Measurements from ENCODE around the gene PDCD1. TPM values are rescaled to one million over a fixed set of nuclear protein-coding genes. Genes with fewer than 3 reads are reported as not detected.

Gene PDCD1
- total and polyA plus RNA-seq, 2 of the 8 experiments (the other 6 are each of a cell fraction or from before 2014, with no cell fraction given): 0.48 to 1.1 TPM

GRCh38 chr2:241884951-241885290, 26.2 kb upstream of the PDCD1 start:
- Histone ChIP-seq H4K5ac (ENCODE audit: insufficient read length, low read depth, low read length) (no peak overlapping the region), H3K14ac (ENCODE audit: insufficient read length) (no peak overlapping the region), H3K36me3 (ENCODE audit: control insufficient read depth in 2 of 4, insufficient read depth in 4 of 4, low read length in 3 of 4) (no peaks in the 10 kb centered on the region), H3K27ac (ENCODE audit: low read depth, low read length) (no peak overlapping the region), H3K18ac (ENCODE audit: extremely low read depth, low read length) (no peak overlapping the region; the same call in 1 of the 2 replicates), H3K27me3 (replicated peaks in 1 of 4; ENCODE audit: control insufficient read depth in 3 of 4, extremely low read depth in 1 of 4, insufficient read depth in 3 of 4, low read length in 3 of 4) (no peaks in the 10 kb centered on the region), H2BK5ac (ENCODE audit: low read depth, low read length) (no peak overlapping the region), H3K4me1 (replicated peaks in 1 of 4; ENCODE audit: control insufficient read depth in 3 of 4, insufficient read depth in 4 of 4, low read length in 3 of 4) (peaks cover 3 to 8% (median 7%) of the 10 kb centered on the region in 4 experiments; a peak in 6 of 7 replicates), H2AK5ac (ENCODE audit: low read depth, low read length) (peak overlapping the region; percentile 53; the same call in 1 of the 2 replicates), H2BK20ac (ENCODE audit: low read length) (no peak overlapping the region), H3K79me1 (ENCODE audit: low read depth, low read length) (no peaks in the 10 kb centered on the region), H3K23ac (ENCODE audit: insufficient read length) (no peak overlapping the region), H3K4me3 (ENCODE audit: extremely low read depth in 1 of 4, insufficient read depth in 2 of 4, low read depth in 3 of 4, low read length in 4 of 4) (no peak overlapping the region), H2BK15ac (ENCODE audit: low read length) (no peak overlapping the region), H3K4me2 (ENCODE audit: insufficient read depth in 1 of 2, low read depth in 2 of 2, low read length in 2 of 2) (no peak overlapping the region), H3K9me3 (ENCODE audit: insufficient read depth in 2 of 2, low read depth in 1 of 2, low read length in 1 of 2) (peaks cover 0 to 4% of the 10 kb centered on the region in 2 experiments; a peak in 1 of 4 replicates), H3K56ac (replicated peaks; ENCODE audit: insufficient read length, low read depth, low read length) (no peak overlapping the region), H2BK120ac (replicated peaks; ENCODE audit: low read depth, low read length) (no peak overlapping the region), H3K9ac (replicated peaks in 1 of 4; ENCODE audit: extremely low read depth in 1 of 4, low read depth in 3 of 4, low read length in 3 of 4) (no peak overlapping the region), H3K4ac (replicated peaks; ENCODE audit: insufficient read length, low read depth, low read length) (no peak overlapping the region), H3K79me2 (ENCODE audit: control insufficient read depth in 1 of 2, insufficient read depth in 2 of 2, low read length in 2 of 2) (no peaks in the 10 kb centered on the region), H4K91ac (replicated peaks; ENCODE audit: insufficient read length, low read length) (no peak overlapping the region), H3K23me2 (ENCODE audit: low read depth, low read length) (peaks cover 3% of the 10 kb centered on the region; the same call in 1 of the 2 replicates), H4K8ac (ENCODE audit: extremely low read depth, insufficient read depth, low read length) (no peak overlapping the region), H4K20me1 (replicated peaks in 1 of 2; ENCODE audit: control insufficient read depth in 1 of 2, insufficient read depth in 2 of 2, low read length in 2 of 2) (no peaks in the 10 kb centered on the region), H2AFZ (ENCODE audit: low read length) (no peak overlapping the region), H2BK12ac (ENCODE audit: low read depth, low read length) (0 out of 2 replicates have a peak overlapping the region, but pooled peaks have one; percentile 50)
- 91% methylated on average over 8 of the region's 8 CpGs; no CpG with 5 or more reads in 1 of the 2 experiments for WGBS, 2 experiments (ENCODE audit: extremely low coverage in 1 of 2, insufficient coverage in 1 of 2, insufficient read length in 1 of 2, insufficient replicate concordance in 2 of 2, low coverage in 1 of 2, low lambda C conversion rate in 2 of 2, missing lambda C conversion rate in 1 of 2)
- FAIRE-seq (no peak), DNase-seq (ENCODE audit: low read depth in 1 of 2, low spot score in 2 of 2) (no peak)
- ChIA-PET POLR2A (ENCODE audit: partially characterized antibody) (no interaction called here), CTCF (ENCODE audit: partially characterized antibody) (no interaction called here)
- TF ChIP-seq TCF12 (IDR thresholded peaks at IDR 0.05; ENCODE audit: low read depth, low read length): no peak

Measured in H1 (cell line).